K562 (cell line): Measurements from ENCODE around the gene ISG20L2. TPM values are rescaled to one million over a fixed set of nuclear protein-coding genes. Genes with fewer than 3 reads are reported as not detected.

Experiments used
- BACH1 ChIP-seq: fragments of 200-800 bp; sonication (Bioruptor generic); IDR thresholded peaks from 2 replicates; pipeline ENCODE4 v1.6.1; 2016; ENCODE audit warnings: missing genetic modification characterization, missing compliant biosample characterization
- CCNT2 ChIP-seq: IDR thresholded peaks from 2 replicates; pipeline ENCODE4 v1.6.1; 2011; ENCODE audit warnings: borderline replicate concordance, low read depth, mild to moderate bottlenecking, moderate library complexity, mixed read lengths, low read length; ENCODE audit not compliant: insufficient read length; ENCODE audit errors: extremely low read depth
- CUX1 ChIP-seq: fragments of 200-800 bp; sonication (Bioruptor generic); IDR thresholded peaks from 2 replicates; pipeline ENCODE4 v1.6.1; 2016; ENCODE audit warnings: missing genetic modification characterization, missing compliant biosample characterization
- E2F6 ChIP-seq, 2 experiments: IDR thresholded peaks; 2 replicates each; pipeline ENCODE4 v1.6.1; 2011; ENCODE audit warnings: borderline replicate concordance in 1 of 2, control low read depth in 1 of 2, low read depth in 1 of 2, low read length in 1 of 2, mild to moderate bottlenecking in 1 of 2, mixed read lengths in 1 of 2, moderate library complexity in 1 of 2; ENCODE audit not compliant: insufficient read depth in 1 of 2, insufficient read length in 1 of 2, poor library complexity in 1 of 2, severe bottlenecking in 1 of 2; ENCODE audit errors: extremely low read depth in 1 of 2
- ELF2 ChIP-seq: fragments of 250-450 bp; sonication (Bioruptor Pico); IDR thresholded peaks from 2 replicates; pipeline ENCODE4 v1.5.0; 2021; ENCODE audit warnings: mild to moderate bottlenecking
- HDAC1 ChIP-seq, 2 experiments: fragments of 450-650 bp; IDR thresholded peaks; 2 replicates each; pipeline ENCODE4 v1.6.1; 2016 to 2017; ENCODE audit warnings: inconsistent platforms in 1 of 2, mild to moderate bottlenecking in 1 of 2, moderate library complexity in 1 of 2
- KLF13 ChIP-seq: fragments of 450-650 bp; IDR thresholded peaks from 2 replicates; pipeline ENCODE4 v1.6.1; 2016; ENCODE audit warnings: missing genetic modification characterization, low read depth, mild to moderate bottlenecking, missing compliant biosample characterization, moderate library complexity, borderline replicate concordance
- OTX1 ChIP-seq: fragments of 450-650 bp; formaldehyde crosslinking; IDR thresholded peaks from 2 replicates; pipeline ENCODE4 v1.4.0; 2022; ENCODE audit warnings: mild to moderate bottlenecking
- PHB ChIP-seq: fragments of 250-450 bp; sonication (Bioruptor Pico); IDR thresholded peaks from 2 replicates; pipeline ENCODE4 v1.5.0; 2021
- PHF8 ChIP-seq: fragments of 200-600 bp; sonication (generic); IDR thresholded peaks from 2 replicates; pipeline ENCODE4 v1.6.1; 2012; ENCODE audit warnings: mixed run types, mild to moderate bottlenecking, inconsistent platforms, low read length, moderate library complexity, borderline replicate concordance
- RERE ChIP-seq: sonication (generic); formaldehyde crosslinking; IDR thresholded peaks from 2 replicates; pipeline ENCODE4 v1.8.0; 2023; ENCODE audit warnings: missing genetic modification reagents, mild to moderate bottlenecking, borderline replicate concordance
- RNF2 ChIP-seq: sonication (generic); IDR thresholded peaks from 2 replicates; pipeline ENCODE4 v1.6.1; 2016
- SAP30 ChIP-seq: fragments of 200-600 bp; sonication (generic); IDR thresholded peaks from 2 replicates; pipeline ENCODE4 v1.6.1; 2012; ENCODE audit warnings: borderline replicate concordance, low read depth, mild to moderate bottlenecking, moderate library complexity, low read length, control low read depth, inconsistent platforms; ENCODE audit not compliant: insufficient read depth, poor library complexity, severe bottlenecking
- SUPT5H ChIP-seq: fragments of 450-650 bp; IDR thresholded peaks from 2 replicates; pipeline ENCODE4 v1.6.1; 2016
- ZNF41 ChIP-seq: fragments of 250-450 bp; sonication (Bioruptor Pico); conservative IDR thresholded peaks from 2 replicates; pipeline ENCODE4 v1.4.0; 2020; ENCODE audit warnings: mild to moderate bottlenecking
- ZNF436 ChIP-seq: fragments of 250-450, 450-650 bp; sonication (Bioruptor Pico); formaldehyde crosslinking; IDR thresholded peaks from 2 replicates; pipeline ENCODE4 v1.7.0; 2020; ENCODE audit warnings: mild to moderate bottlenecking
- polyA plus RNA-seq, 8 experiments: library from polyadenylated mRNA; depleted of rRNA in 4 of 8; stranded (reverse) in 5 of 8; unstranded in 3 of 8; fragments of >200 nt; fragmentation: Nextera tagmentation in 2 of 8; fragmentation: Illumina TruSeq in 1 of 8; extraction: Ambion mirVana in 2 of 8; extraction: Trizol in 1 of 8; gene quantifications; 2 replicates each; pipeline versions ENCODE4 v1.2.1 to v1.2.3, GENCODE V29; 2011 to 2014; ENCODE audit warnings: inconsistent platforms in 1 of 8, missing spikeins in 1 of 8
- total RNA-seq, 7 experiments: library from RNA; depleted of rRNA in 6 of 7; stranded (reverse); fragments of >200 nt in 6 of 7; fragmentation: Illumina TruSeq in 2 of 7; extraction: Trizol in 2 of 7; gene quantifications; 2 replicates each; pipeline versions ENCODE4 v1.2.1 to v1.2.3, GENCODE V29; 2011 to 2021; ENCODE audit warnings: low replicate concordance in 1 of 7

Gene ISG20L2
- total and polyA plus RNA-seq, 9 of the 15 experiments (the other 6 are each of a cell fraction or from before 2014, with no cell fraction given), result 21.3 to 130 (median 50.3) TPM

GRCh38 chr1:156755527-156755950 is 27.0 kb upstream of the ISG20L2 start (continued):
- TF ChIP-seq BACH1 (peak; percentile 85), RNF2 (no peak), OTX1 (CRISPR knock-in tag) (0 out of 2 replicates have a peak, but pooled peaks have one; percentile 10), KLF13 (peak; percentile 58; the same call in 1 of the 2 replicates), HDAC1 (IDR thresholded peaks at IDR 0.05) (peak in 1 of 2 experiments; percentile 46; a peak in 1 of 4 replicates), PHB (CRISPR knock-in tag) (0 out of 2 replicates have a peak, but pooled peaks have one; percentile 71), E2F6 (IDR thresholded peaks at IDR 0.05; ENCODE audit: borderline replicate concordance in 1 of 2, extremely low read depth in 1 of 2, insufficient read depth in 1 of 2, insufficient read length in 1 of 2, low read depth in 1 of 2, low read length in 1 of 2, poor library complexity in 1 of 2, severe bottlenecking in 1 of 2) (no peak), CUX1 (CRISPR knock-in tag) (peak; percentile 88), SUPT5H (no peak), PHF8 (no peak), SAP30 (no peak), ZNF41 (CRISPR knock-in tag) (peak; percentile 87), ELF2 (CRISPR knock-in tag) (no peak; the same call in 1 of the 2 replicates), RERE (CRISPR knock-in tag) (no peak), ZNF436 (CRISPR knock-in tag) (no peak), CCNT2 (no peak)
